GM23248 (cell line): ENCODE results near the gene ACSF2. TPM values are rescaled to one million over a fixed set of nuclear protein-coding genes. Genes with fewer than 3 reads are reported as not detected.

ENCODE experiments used
- DNase-seq: peaks from one replicate; pipeline ENCODE4 v3.0.0-alpha.2; 2015
- H2AFZ ChIP-seq: fragments of 200-600 bp; sonication (generic); 2 replicates; pipeline ENCODE4 v1.6.1; 2016; ENCODE audit warnings: antibody characterized with exemption
- H3F3A ChIP-seq: fragments of 200-600 bp; sonication (generic); 2 replicates; pipeline ENCODE4 v1.6.1; 2016; ENCODE audit warnings: mild to moderate bottlenecking, antibody characterized with exemption, mixed run types; ENCODE audit not compliant: insufficient read depth
- H3K27ac ChIP-seq: fragments of 200-600 bp; sonication (generic); 2 replicates; pipeline ENCODE4 v1.5.1; 2016; ENCODE audit warnings: mild to moderate bottlenecking
- H3K27me3 ChIP-seq: fragments of 200-600 bp; sonication (generic); replicated peaks from 2 replicates; pipeline ENCODE4 v1.6.1; 2016; ENCODE audit warnings: mild to moderate bottlenecking; ENCODE audit not compliant: insufficient read depth
- H3K36me3 ChIP-seq: fragments of 200-600 bp; sonication (generic); 2 replicates; pipeline ENCODE4 v1.6.1; 2016; ENCODE audit warnings: low read depth, mild to moderate bottlenecking
- H3K4me1 ChIP-seq: fragments of 200-600 bp; sonication (generic); 2 replicates; pipeline ENCODE4 v1.6.1; 2016; ENCODE audit warnings: mild to moderate bottlenecking; ENCODE audit not compliant: insufficient read depth
- H3K4me2 ChIP-seq: fragments of 200-600 bp; sonication (generic); one replicate; pipeline ENCODE4 v1.6.1; 2016; ENCODE audit warnings: mild to moderate bottlenecking; ENCODE audit not compliant: unreplicated experiment
- H3K4me3 ChIP-seq: fragments of 200-600 bp; sonication (generic); 2 replicates; pipeline ENCODE4 v1.5.1; 2016; ENCODE audit warnings: mild to moderate bottlenecking
- H3K79me2 ChIP-seq: fragments of 200-600 bp; sonication (generic); 2 replicates; pipeline ENCODE4 v1.6.1; 2016; ENCODE audit warnings: mild to moderate bottlenecking; ENCODE audit not compliant: insufficient read depth
- H3K9ac ChIP-seq: fragments of 200-600 bp; sonication (generic); 2 replicates; pipeline ENCODE4 v1.6.1; 2016; ENCODE audit warnings: mild to moderate bottlenecking
- H3K9me2 ChIP-seq: fragments of 200-600 bp; sonication (generic); 2 replicates; pipeline ENCODE4 v1.6.1; 2016; ENCODE audit warnings: mixed run types, mild to moderate bottlenecking, moderate library complexity; ENCODE audit not compliant: insufficient read depth
- H3K9me3 ChIP-seq: fragments of 200-600 bp; sonication (generic); one replicate; pipeline ENCODE4 v1.6.1; 2017; ENCODE audit warnings: low read depth
- H4K20me1 ChIP-seq: fragments of 200-600 bp; sonication (generic); 2 replicates; pipeline ENCODE4 v1.6.0; 2016; ENCODE audit not compliant: insufficient read depth
- EZH2 ChIP-seq: fragments of 200-600 bp; sonication (generic); IDR thresholded peaks from 2 replicates; pipeline ENCODE4 v1.6.1; 2018; ENCODE audit warnings: antibody characterized with exemption, mild to moderate bottlenecking; ENCODE audit not compliant: insufficient read depth, poor library complexity, severe bottlenecking
- EZH2phosphoT487 ChIP-seq: fragments of 200-600 bp; sonication (generic); IDR thresholded peaks from 2 replicates; pipeline ENCODE4 v1.6.1; 2018; ENCODE audit warnings: antibody characterized with exemption, moderate library complexity, mild to moderate bottlenecking, low read depth; ENCODE audit not compliant: insufficient read depth
- WGBS, 2 experiments: methylation state at CpG; one replicate each; pipeline ENCODE4 v1.1.6; 2015 to 2017; ENCODE audit warnings: low lambda C conversion rate in 2 of 2, low coverage in 1 of 2; ENCODE audit errors: missing lambda C conversion rate in 2 of 2; 5-methylcytosine and 5-hydroxymethylcytosine counted together
- in situ Hi-C: fragments of 300-500 bp; cut with MboI; formaldehyde crosslinking; loops from 2 replicates; pipeline ENCODE4 v1.15.0; 2020
- polyA plus RNA-seq: library from polyadenylated mRNA; unstranded; fragments of >200 nt; fragmentation: Nextera tagmentation; extraction: Ambion mirVana; gene quantifications from 2 replicates; pipeline ENCODE4 v1.2.1, GENCODE V29; 2016
- total RNA-seq: library from RNA; depleted of rRNA; stranded (reverse); fragments of >200 nt; shearing (Covaris generic); gene quantifications from 2 replicates; pipeline ENCODE4 v1.2.3, GENCODE V29; 2014

The ACSF2 gene
- total and polyA plus RNA-seq, 2 experiments from 2014 or later: 3.7 to 8.6 TPM

- Histone ChIP-seq H3K27ac (no peak overlapping the region), H3K4me1 (peaks cover 3% of the 10 kb centered on the region; the same call in 1 of the 2 replicates), H3K4me3 (no peak overlapping the region), H3F3A (peaks cover 49% of the 10 kb centered on the region), H3K9me2 (no peaks in the 10 kb centered on the region), H2AFZ (no peak overlapping the region), H3K27me3 (no peaks in the 10 kb centered on the region), H4K20me1 (no peaks in the 10 kb centered on the region), H3K36me3 (peaks cover 90% of the 10 kb centered on the region), H3K79me2 (peaks cover 93% of the 10 kb centered on the region), H3K9ac (no peak overlapping the region), H3K4me2 (no peak overlapping the region), H3K9me3 (no peaks in the 10 kb centered on the region)
- in situ Hi-C loops: no loop called here
- DNase-seq: no peak
- WGBS, 2 experiments: 98% methylated on average over 6 of the region's 6 CpGs
- TF ChIP-seq EZH2: no peak
- TF ChIP-seq EZH2phosphoT487: no peak
Observed at GRCh38 chr17:50389534-50389933, 36.5 kb upstream of the ACSF2 start.

GRCh38 chr17:50392621-50393020 lies 33.4 kb upstream of the ACSF2 start:
- H3K4me2 ChIP-seq: no peak overlapping the region
- no peak overlapping the region for H3K9ac ChIP-seq
- H3K27ac ChIP-seq: no peak overlapping the region
- H4K20me1 ChIP-seq: peaks cover 7% of the 10 kb centered on the region; the same call in 1 of the 2 replicates
- peaks cover 97% of the 10 kb centered on the region for H3K79me2 ChIP-seq
- H3K9me2 ChIP-seq: no peaks in the 10 kb centered on the region
- no peaks in the 10 kb centered on the region for H3K9me3 ChIP-seq
- no peak overlapping the region for H2AFZ ChIP-seq
- H3K4me3 ChIP-seq: no peak overlapping the region
- in situ Hi-C loops: no loop called here
- TF ChIP-seq EZH2phosphoT487 (no peak), EZH2 (no peak)
- H3K36me3 ChIP-seq: peaks cover 63% of the 10 kb centered on the region
- peaks cover 29% of the 10 kb centered on the region for H3F3A ChIP-seq
- no peaks in the 10 kb centered on the region for H3K27me3 ChIP-seq
- H3K4me1 ChIP-seq: peaks cover 18% of the 10 kb centered on the region
- no peak for DNase-seq
- 84 to 86% methylated on average over 6 of the region's 6 CpGs for WGBS, 2 experiments

- peaks cover 59% of the 10 kb centered on the region for H3K36me3 ChIP-seq
- in situ Hi-C loops: no loop called here
Observed at GRCh38 chr17:50393700-50394099, 32.3 kb upstream of the ACSF2 start.

GRCh38 chr17:50394711-50395110 lies 31.3 kb upstream of the ACSF2 start:
- H3K9me3 ChIP-seq: no peaks in the 10 kb centered on the region
- no peaks in the 10 kb centered on the region for H3K27me3 ChIP-seq
- DNase-seq: peak; percentile 40
- no peak overlapping the region for H2AFZ ChIP-seq
- no peaks in the 10 kb centered on the region for H3K9me2 ChIP-seq
- peak overlapping the region; percentile 100 for H3K9ac ChIP-seq
- no peak overlapping the region for H3K27ac ChIP-seq
- 0 out of 2 replicates have a peak, but pooled peaks cover 9% of the 10 kb centered on the region for H3F3A ChIP-seq
- H4K20me1 ChIP-seq: peaks cover 7% of the 10 kb centered on the region; the same call in 1 of the 2 replicates
- peaks cover 76% of the 10 kb centered on the region for H3K79me2 ChIP-seq
- TF ChIP-seq EZH2 (no peak), EZH2phosphoT487 (no peak)
- WGBS, 2 experiments: 2 to 4% methylated on average over 3 of the region's 3 CpGs
- in situ Hi-C loops: no loop called here
- H3K4me1 ChIP-seq: peaks cover 18% of the 10 kb centered on the region
- H3K36me3 ChIP-seq: peaks cover 50% of the 10 kb centered on the region
- H3K4me2 ChIP-seq: peak overlapping the region; percentile 96
- H3K4me3 ChIP-seq: peak overlapping the region; percentile 96

More at GRCh38 chr17:50393700-50394099, 32.3 kb upstream of the ACSF2 start:
- DNase-seq: no peak
- no peak overlapping the region for H2AFZ ChIP-seq
- WGBS, 2 experiments: 73 to 76% methylated on average over 5 of the region's 5 CpGs
- H3K9me2 ChIP-seq: no peaks in the 10 kb centered on the region
- no peak overlapping the region for H3K4me3 ChIP-seq
- H3K79me2 ChIP-seq: peaks cover 86% of the 10 kb centered on the region
- H3K27ac ChIP-seq: no peak overlapping the region
- no peak overlapping the region for H3K4me2 ChIP-seq
- H3K9ac ChIP-seq: no peak overlapping the region; the same call in 1 of the 2 replicates
- H3K4me1 ChIP-seq: peaks cover 18% of the 10 kb centered on the region
- H3F3A ChIP-seq: peaks cover 20% of the 10 kb centered on the region
- H3K27me3 ChIP-seq: no peaks in the 10 kb centered on the region
- no peaks in the 10 kb centered on the region for H3K9me3 ChIP-seq
- TF ChIP-seq EZH2phosphoT487 (no peak), EZH2 (no peak)
- peaks cover 7% of the 10 kb centered on the region; the same call in 1 of the 2 replicates for H4K20me1 ChIP-seq
